Activated CD4-positive, alpha-beta T cell treated with anti-CD3 and anti-CD28 coated beads for 36 hours (primary cell): Measurements from ENCODE around the gene IQCH. TPM values are rescaled to one million over a fixed set of nuclear protein-coding genes. Genes with fewer than 3 reads are reported as not detected.
"Not testable (repeated sequence)": the region's sequence is repeated elsewhere in the genome, so short reads cannot be mapped to it uniquely, and the experiment has no call there.

Experiments
- ATAC-seq: fragments of 200-7000 bp; cut with Tn5 transposase; one replicate; pipeline ENCODE4 v1.10.0; 2021; ENCODE audit warnings: mild to moderate bottlenecking, moderate library complexity
- CTCF ChIA-PET: fragments of 350-600 bp; sonication (Branson Sonifier 250); formaldehyde crosslinking; loops from one replicate; lab custom pipeline; 2021; ENCODE audit warnings: antibody characterized with exemption; lab: Charles Lee
- POLR2A ChIA-PET: fragments of 350-600 bp; sonication (Branson Sonifier 250); formaldehyde crosslinking; loops from one replicate; lab custom pipeline; 2021; ENCODE audit warnings: antibody characterized with exemption, inconsistent platforms; lab: Charles Lee
- DNase-seq: peaks from one replicate; pipeline ENCODE4 v3.0.0-alpha.2; 2020
- H3K27ac Mint-ChIP-seq: one replicate; pipeline ENCODE4 v1.8.0; 2021; ENCODE audit warnings: mixed read lengths
- H3K27me3 Mint-ChIP-seq: one replicate; pipeline ENCODE4 v1.8.0; 2021; ENCODE audit warnings: mixed read lengths
- H3K36me3 Mint-ChIP-seq: one replicate; pipeline ENCODE4 v1.8.0; 2021; ENCODE audit warnings: low read depth, mixed read lengths
- H3K4me1 Mint-ChIP-seq: one replicate; pipeline ENCODE4 v1.8.0; 2021; ENCODE audit warnings: mixed read lengths
- H3K4me3 Mint-ChIP-seq: one replicate; pipeline ENCODE4 v1.8.0; 2021; ENCODE audit warnings: mild to moderate bottlenecking, moderate library complexity, mixed read lengths
- H3K9me3 Mint-ChIP-seq: one replicate; pipeline ENCODE4 v1.8.0; 2021; ENCODE audit warnings: low read depth, mixed read lengths
- intact Hi-C, 2 experiments: fragments of 100-400 bp; cut with DNase I in 1 of 2; cut with micrococcal nuclease in 1 of 2; formaldehyde crosslinking; loops; one replicate each; pipeline versions ENCODE4 v1.14.2 to v1.15.1; 2022 to 2024; cut with DNase I, micrococcal nuclease
- total RNA-seq, 2 experiments: library from RNA; stranded (reverse); gene quantifications; one replicate each; pipeline ENCODE4 v1.2.3, GENCODE V29; 2021

Gene IQCH
- total RNA-seq, 2 experiments from 2014 or later = 1.8 to 2.1 TPM

- no peaks in the 10 kb centered on the region for H3K4me1 Mint-ChIP-seq
- ChIA-PET POLR2A (no interaction called here), CTCF (interaction anchor here (0.7 to 2.3 kb wide), 4 partner anchors 9 to 544 kb away, joined by 3 to 12 read pairs (median 4); no protein-coding TSS in a partner anchor)
- H3K27ac Mint-ChIP-seq = no peak overlapping the region
- no peaks in the 10 kb centered on the region for H3K36me3 Mint-ChIP-seq
- no peak for ATAC-seq
- H3K9me3 Mint-ChIP-seq = peaks cover 3% of the 10 kb centered on the region
- DNase-seq = no peak
- H3K4me3 Mint-ChIP-seq = no peak overlapping the region
- H3K27me3 Mint-ChIP-seq = no peaks in the 10 kb centered on the region
- intact Hi-C loops = no loop called here
These were observed 191.9 kb downstream of the IQCH start for GRCh38 chr15:67446449-67446848.

DNA sequence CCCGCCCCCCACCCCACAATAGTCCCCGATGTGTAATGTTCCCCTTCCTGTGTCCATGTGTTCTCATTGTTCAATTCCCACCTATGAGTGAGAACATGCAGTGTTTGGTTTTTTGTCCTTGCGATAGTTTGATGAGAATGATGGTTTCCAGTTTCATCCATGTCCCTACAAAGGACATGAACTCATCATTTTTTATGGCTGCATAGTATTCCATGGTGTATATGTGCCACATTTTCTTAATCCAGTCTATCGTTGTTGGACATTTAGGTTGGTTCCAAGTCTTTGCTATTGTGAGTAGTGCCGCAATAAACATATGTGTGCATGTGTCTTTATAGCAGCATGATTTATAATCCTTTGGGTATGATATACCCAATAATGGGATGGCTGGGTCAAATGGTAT lies 193.8 kb downstream of the IQCH start:
- ATAC-seq, H3K36me3 Mint-ChIP-seq, DNase-seq, POLR2A ChIA-PET, H3K4me3 Mint-ChIP-seq, intact Hi-C loops, H3K9me3 Mint-ChIP-seq, H3K27ac Mint-ChIP-seq, H3K4me1 Mint-ChIP-seq, H3K27me3 Mint-ChIP-seq: not testable (repeated sequence)
- CTCF ChIA-PET = interaction anchor here (2.3 kb wide), 1 partner anchor 9 kb away, joined by 12 read pairs; no protein-coding TSS in a partner anchor

DNA sequence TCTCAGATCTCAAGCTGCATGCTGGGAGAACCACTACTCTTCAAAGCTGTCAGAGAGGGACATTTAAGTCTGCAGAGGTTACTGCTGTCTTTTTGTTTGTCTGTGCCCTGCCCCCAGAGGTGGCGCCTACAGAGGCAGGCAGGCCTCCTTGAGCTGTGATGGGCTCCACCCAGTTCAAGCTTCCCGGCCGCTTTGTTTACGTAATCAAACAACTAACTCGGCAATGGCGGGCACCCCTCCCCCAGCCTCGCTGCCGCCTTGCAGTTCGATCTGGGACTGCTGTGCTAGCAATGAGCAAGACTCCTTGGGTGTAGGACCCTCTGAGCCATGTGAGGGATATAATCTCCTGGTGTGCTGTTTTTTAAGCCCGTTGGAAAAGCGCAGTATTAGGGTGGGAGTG lies 199.1 kb downstream of the IQCH start:
- H3K9me3 Mint-ChIP-seq, H3K4me3 Mint-ChIP-seq, CTCF ChIA-PET, H3K4me1 Mint-ChIP-seq, ATAC-seq, H3K36me3 Mint-ChIP-seq, POLR2A ChIA-PET, DNase-seq, intact Hi-C loops, H3K27ac Mint-ChIP-seq, H3K27me3 Mint-ChIP-seq: not testable (repeated sequence)

DNA sequence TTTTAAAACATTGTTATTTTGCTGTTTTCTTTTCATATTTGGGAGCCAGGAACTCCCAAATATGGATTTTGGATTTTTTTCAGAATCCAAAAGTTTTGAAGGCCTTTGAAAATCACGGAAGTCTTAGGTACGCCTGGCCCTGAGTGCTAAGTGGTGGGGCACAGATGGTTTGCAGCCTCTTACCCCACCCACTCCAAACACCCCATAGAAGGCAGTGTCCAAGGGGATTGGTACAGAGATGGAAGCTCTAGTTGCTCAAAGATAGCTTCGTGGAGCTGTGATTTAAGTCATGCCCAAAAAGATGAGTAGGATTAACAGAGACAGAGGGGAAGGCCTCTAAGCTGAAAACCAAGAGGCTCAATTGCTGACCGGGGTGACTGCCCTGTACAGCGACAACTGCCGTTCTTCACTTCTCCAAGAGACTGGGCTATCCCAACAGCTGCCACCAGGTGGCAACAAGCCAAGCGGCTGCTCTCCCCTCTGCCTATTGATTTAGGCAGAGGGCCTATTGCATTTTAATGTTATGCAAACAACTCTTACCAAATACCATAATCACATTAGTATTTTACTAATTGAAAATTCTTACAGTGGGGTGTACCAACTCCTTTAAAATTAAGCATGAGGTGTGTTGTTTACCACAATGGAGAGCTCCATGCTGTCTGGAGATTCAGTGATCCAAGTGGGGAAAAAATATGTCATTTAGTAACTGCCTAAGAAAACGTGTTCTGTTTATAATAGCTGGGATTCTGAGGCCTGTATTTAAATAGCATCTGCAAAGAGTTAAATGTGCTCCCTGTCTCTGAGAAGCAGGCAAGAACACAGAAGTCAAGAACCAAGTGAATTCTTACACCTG lies 202.3 kb downstream of the IQCH start:
- intact Hi-C loops = loop anchor here (1.0 kb wide), 1 partner anchor 379 kb away; no protein-coding TSS in a partner anchor
- Mint-ChIP-seq H3K36me3 (no peaks in the 10 kb centered on the region), H3K4me1 (no peaks in the 10 kb centered on the region), H3K4me3 (no peak overlapping the region), H3K9me3 (no peaks in the 10 kb centered on the region), H3K27ac (no peak overlapping the region), H3K27me3 (peaks cover 2% of the 10 kb centered on the region)
- ATAC-seq (peak; percentile 86), DNase-seq (peak; percentile 92)
- POLR2A ChIA-PET = no interaction called here
- CTCF ChIA-PET = interaction anchor here (0.7 to 4.3 kb wide), 24 partner anchors 9 to 703 kb away, joined by 3 to 37 read pairs (median 4); no protein-coding TSS in a partner anchor

DNA sequence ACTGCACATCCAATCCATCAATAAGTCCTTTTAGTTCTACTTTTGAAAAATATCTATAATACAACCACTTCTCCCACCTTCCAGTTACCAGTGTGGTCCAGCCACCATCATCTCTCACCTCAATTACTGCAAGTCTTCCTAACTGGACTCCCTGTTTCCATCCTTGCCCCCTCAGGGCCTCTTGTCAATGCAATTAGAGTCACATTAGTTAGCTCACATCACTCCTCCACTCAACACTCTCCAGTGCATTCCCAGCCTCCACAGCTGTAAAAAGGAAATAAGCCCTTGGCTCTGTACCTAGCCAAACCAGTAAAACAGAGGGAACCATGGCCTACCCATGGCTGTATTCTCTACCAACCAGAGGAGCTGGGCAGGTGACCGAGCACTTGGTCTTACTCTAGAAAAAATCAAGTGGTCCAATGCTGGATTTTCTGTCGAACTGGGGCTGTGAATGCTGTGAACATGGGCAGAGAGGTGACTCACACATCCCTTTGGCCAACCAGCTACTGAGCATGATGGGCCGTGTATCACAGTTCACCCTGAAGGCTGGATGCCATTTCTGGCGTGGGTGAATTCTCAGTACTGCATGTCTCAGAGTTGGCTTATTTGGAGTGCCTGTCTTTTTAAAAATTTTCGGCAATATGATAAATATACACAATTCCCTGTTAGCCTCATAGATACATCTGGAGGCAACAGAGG lies 203.9 kb downstream of the IQCH start:
- ATAC-seq (no peak), DNase-seq (no peak)
- ChIA-PET CTCF (interaction anchor here (0.6 to 4.3 kb wide), 6 partner anchors 9 to 378 kb away, joined by 3 to 37 read pairs (median 11); no protein-coding TSS in a partner anchor), POLR2A (no interaction called here)
- intact Hi-C loops = no loop called here
- Mint-ChIP-seq H3K9me3 (no peaks in the 10 kb centered on the region), H3K27me3 (no peaks in the 10 kb centered on the region), H3K4me3 (no peak overlapping the region), H3K4me1 (no peaks in the 10 kb centered on the region), H3K36me3 (no peaks in the 10 kb centered on the region), H3K27ac (no peak overlapping the region)

DNA sequence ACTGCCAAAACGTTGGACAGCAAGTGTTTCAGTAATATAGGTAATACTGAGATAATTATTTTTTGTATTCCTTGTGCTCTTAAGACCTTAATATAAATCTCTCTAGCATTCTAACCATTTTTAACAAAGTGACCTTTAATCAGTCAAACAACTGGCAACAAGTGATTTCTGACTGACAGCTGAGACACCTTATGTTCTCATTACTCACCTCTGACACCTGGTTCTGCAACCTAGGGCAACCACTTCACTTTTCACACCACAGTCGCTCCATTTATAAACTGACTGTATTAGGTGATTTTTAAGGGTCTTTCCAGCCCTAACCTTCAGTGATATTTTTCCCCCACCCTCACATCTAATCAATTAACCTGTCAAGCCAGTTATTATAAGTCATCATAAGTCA lies 205.9 kb downstream of the IQCH start:
- Mint-ChIP-seq H3K9me3 (no peaks in the 10 kb centered on the region), H3K27me3 (no peaks in the 10 kb centered on the region), H3K4me1 (no peaks in the 10 kb centered on the region), H3K4me3 (no peak overlapping the region), H3K27ac (no peak overlapping the region), H3K36me3 (no peaks in the 10 kb centered on the region)
- intact Hi-C loops = no loop called here
- ChIA-PET CTCF (interaction anchor here (1.1 kb wide), 1 partner anchor 404 kb away, joined by 4 read pairs; no protein-coding TSS in a partner anchor), POLR2A (no interaction called here)
- ATAC-seq (no peak), DNase-seq (no peak)

GRCh38 chr15:67461735-67462134 lies 207.1 kb downstream of the IQCH start:
- Mint-ChIP-seq H3K4me3 (no peak overlapping the region), H3K36me3 (no peaks in the 10 kb centered on the region), H3K27me3 (no peaks in the 10 kb centered on the region), H3K9me3 (no peaks in the 10 kb centered on the region), H3K4me1 (no peaks in the 10 kb centered on the region), H3K27ac (no peak overlapping the region)
- CTCF ChIA-PET = no interaction called here
- POLR2A ChIA-PET = no interaction called here
- intact Hi-C loops = no loop called here
- ATAC-seq (no peak), DNase-seq (no peak)

DNA sequence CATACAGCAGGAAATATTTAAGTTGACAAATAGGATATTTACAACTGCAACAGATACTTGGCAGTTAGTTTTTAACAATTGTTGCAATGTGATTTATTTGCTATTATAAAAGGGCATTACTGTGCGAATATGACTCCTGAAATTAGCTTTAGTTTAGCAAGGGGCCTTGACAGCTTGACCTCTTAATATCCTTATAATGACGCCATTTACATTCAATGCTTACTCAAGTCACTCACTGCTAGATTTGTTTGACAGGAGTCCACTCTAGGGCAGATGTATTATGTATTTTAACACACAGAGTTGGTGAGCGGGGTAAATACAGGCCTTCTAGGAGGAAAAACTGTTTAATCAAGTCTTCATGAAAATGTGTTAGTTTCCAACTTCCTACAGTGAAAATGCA lies 208.3 kb downstream of the IQCH start:
- Mint-ChIP-seq H3K36me3 (no peaks in the 10 kb centered on the region), H3K9me3 (no peaks in the 10 kb centered on the region), H3K27ac (no peak overlapping the region), H3K4me1 (no peaks in the 10 kb centered on the region), H3K4me3 (no peak overlapping the region), H3K27me3 (no peaks in the 10 kb centered on the region)
- DNase-seq (no peak), ATAC-seq (no peak)
- ChIA-PET CTCF (interaction anchor here (0.7 kb wide), 1 partner anchor 11 kb away, joined by 4 read pairs; no protein-coding TSS in a partner anchor), POLR2A (no interaction called here)
- intact Hi-C loops = no loop called here

- Mint-ChIP-seq H3K4me1 (no peaks in the 10 kb centered on the region), H3K27me3 (no peaks in the 10 kb centered on the region), H3K4me3 (no peak overlapping the region), H3K9me3 (no peaks in the 10 kb centered on the region), H3K36me3 (no peaks in the 10 kb centered on the region), H3K27ac (no peak overlapping the region)
- ATAC-seq (no peak), DNase-seq (no peak)
- intact Hi-C loops = no loop called here
- ChIA-PET CTCF (no interaction called here), POLR2A (no interaction called here)
These were observed 208.9 kb downstream of the IQCH start for GRCh38 chr15:67463488-67463887.

- H3K27me3 Mint-ChIP-seq = no peaks in the 10 kb centered on the region
- POLR2A ChIA-PET = no interaction called here
- no peak for ATAC-seq
These were observed 210.8 kb downstream of the IQCH start for GRCh38 chr15:67465196-67465952.

GRCh38 chr15:67468416-67468815 lies 213.8 kb downstream of the IQCH start:
- H3K36me3 Mint-ChIP-seq = no peaks in the 10 kb centered on the region
- intact Hi-C loops = no loop called here
- CTCF ChIA-PET = interaction anchor here (2.9 kb wide), 1 partner anchor 11 kb away, joined by 12 read pairs; no protein-coding TSS in a partner anchor

More at GRCh38 chr15:67465196-67465952, 210.8 kb downstream of the IQCH start:
- no peaks in the 10 kb centered on the region for H3K9me3 Mint-ChIP-seq
- intact Hi-C loops = no loop called here
- DNase-seq = no peak
- H3K36me3 Mint-ChIP-seq = no peaks in the 10 kb centered on the region
- CTCF ChIA-PET = interaction anchor here (0.7 kb wide), 2 partner anchors 8 to 29 kb away, joined by 4 to 5 read pairs; no protein-coding TSS in a partner anchor
- H3K27ac Mint-ChIP-seq = no peak overlapping the region
- no peak overlapping the region for H3K4me3 Mint-ChIP-seq
- no peaks in the 10 kb centered on the region for H3K4me1 Mint-ChIP-seq

More at GRCh38 chr15:67468416-67468815, 213.8 kb downstream of the IQCH start:
- POLR2A ChIA-PET = no interaction called here
- Mint-ChIP-seq H3K27me3 (no peaks in the 10 kb centered on the region), H3K27ac (no peak overlapping the region), H3K9me3 (no peaks in the 10 kb centered on the region), H3K4me3 (no peak overlapping the region), H3K4me1 (no peaks in the 10 kb centered on the region)
- DNase-seq (no peak), ATAC-seq (no peak)
